Type B pancreatic cell (in vitro differentiated cells): ENCODE data around the gene GUCY2C. TPM values are rescaled to one million over a fixed set of nuclear protein-coding genes. Genes with fewer than 3 reads are reported as not detected.

Experiments used
- DNase-seq: peaks from one replicate; pipeline ENCODE4 v3.0.0; 2021; ENCODE audit warnings: mixed read lengths; ENCODE audit not compliant: unreplicated experiment; ENCODE audit errors: extremely low spot score
- H3K27ac Mint-ChIP-seq: 2 replicates; pipeline ENCODE4 v1.8.0; 2021; ENCODE audit warnings: mild to moderate bottlenecking, mixed read lengths
- H3K27me3 Mint-ChIP-seq: 2 replicates; pipeline ENCODE4 v1.8.0; 2021; ENCODE audit warnings: mixed read lengths
- H3K36me3 Mint-ChIP-seq: 2 replicates; pipeline ENCODE4 v1.8.0; 2021; ENCODE audit warnings: mixed read lengths
- H3K4me1 Mint-ChIP-seq: one replicate; pipeline ENCODE4 v1.8.0; 2021; ENCODE audit warnings: mixed read lengths; ENCODE audit not compliant: unreplicated experiment
- H3K4me3 Mint-ChIP-seq: 2 replicates; pipeline ENCODE4 v1.8.0; 2021; ENCODE audit warnings: mild to moderate bottlenecking, mixed read lengths
- H3K9me3 Mint-ChIP-seq: 2 replicates; pipeline ENCODE4 v1.8.0; 2021; ENCODE audit warnings: mixed read lengths
- total RNA-seq: library from RNA; stranded (reverse); gene quantifications from 2 replicates; pipeline ENCODE4 v1.2.1, GENCODE V29; 2021; ENCODE audit warnings: low replicate concordance
- TF ChIP-seq, protein P1 (sequence below): fragments of 200-600 bp; sonication (generic); conservative IDR thresholded peaks from 2 replicates; pipeline ENCODE4 v1.5.0; 2021; ENCODE audit warnings: antibody characterized with exemption, mild to moderate bottlenecking

Gene GUCY2C
- total RNA-seq, 1 donor from 2014 or later: 2.1 TPM

DNA sequence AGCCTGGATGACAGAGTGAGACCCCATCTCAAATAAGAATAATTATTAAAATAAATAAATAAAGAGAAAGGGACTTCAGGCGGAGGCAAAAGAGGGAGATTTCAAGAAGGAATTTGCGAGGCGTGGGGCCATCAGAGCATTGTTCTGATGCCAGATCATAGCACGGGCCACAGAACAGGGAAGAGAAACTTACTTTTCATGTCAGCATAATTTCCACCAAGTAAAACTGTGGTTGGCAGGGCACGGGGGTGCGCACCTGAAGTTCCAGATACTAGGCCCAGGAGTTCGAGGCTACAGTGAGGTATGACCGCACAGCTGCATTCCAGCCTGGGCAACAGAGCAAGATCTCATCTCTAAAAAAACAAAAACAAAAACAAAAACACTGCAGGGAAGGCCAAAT lies 117.8 kb downstream of the GUCY2C start:
- Mint-ChIP-seq H3K27me3 (no peaks in the 10 kb centered on the region), H3K4me1 (no peaks in the 10 kb centered on the region), H3K27ac (no peak overlapping the region), H3K36me3 (peaks cover 4% of the 10 kb centered on the region), H3K9me3 (peaks cover 4% of the 10 kb centered on the region), H3K4me3 (no peak overlapping the region)
- TF ChIP-seq, protein P1, sequence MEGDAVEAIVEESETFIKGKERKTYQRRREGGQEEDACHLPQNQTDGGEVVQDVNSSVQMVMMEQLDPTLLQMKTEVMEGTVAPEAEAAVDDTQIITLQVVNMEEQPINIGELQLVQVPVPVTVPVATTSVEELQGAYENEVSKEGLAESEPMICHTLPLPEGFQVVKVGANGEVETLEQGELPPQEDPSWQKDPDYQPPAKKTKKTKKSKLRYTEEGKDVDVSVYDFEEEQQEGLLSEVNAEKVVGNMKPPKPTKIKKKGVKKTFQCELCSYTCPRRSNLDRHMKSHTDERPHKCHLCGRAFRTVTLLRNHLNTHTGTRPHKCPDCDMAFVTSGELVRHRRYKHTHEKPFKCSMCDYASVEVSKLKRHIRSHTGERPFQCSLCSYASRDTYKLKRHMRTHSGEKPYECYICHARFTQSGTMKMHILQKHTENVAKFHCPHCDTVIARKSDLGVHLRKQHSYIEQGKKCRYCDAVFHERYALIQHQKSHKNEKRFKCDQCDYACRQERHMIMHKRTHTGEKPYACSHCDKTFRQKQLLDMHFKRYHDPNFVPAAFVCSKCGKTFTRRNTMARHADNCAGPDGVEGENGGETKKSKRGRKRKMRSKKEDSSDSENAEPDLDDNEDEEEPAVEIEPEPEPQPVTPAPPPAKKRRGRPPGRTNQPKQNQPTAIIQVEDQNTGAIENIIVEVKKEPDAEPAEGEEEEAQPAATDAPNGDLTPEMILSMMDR: no peak
- DNase-seq: no peak

DNA sequence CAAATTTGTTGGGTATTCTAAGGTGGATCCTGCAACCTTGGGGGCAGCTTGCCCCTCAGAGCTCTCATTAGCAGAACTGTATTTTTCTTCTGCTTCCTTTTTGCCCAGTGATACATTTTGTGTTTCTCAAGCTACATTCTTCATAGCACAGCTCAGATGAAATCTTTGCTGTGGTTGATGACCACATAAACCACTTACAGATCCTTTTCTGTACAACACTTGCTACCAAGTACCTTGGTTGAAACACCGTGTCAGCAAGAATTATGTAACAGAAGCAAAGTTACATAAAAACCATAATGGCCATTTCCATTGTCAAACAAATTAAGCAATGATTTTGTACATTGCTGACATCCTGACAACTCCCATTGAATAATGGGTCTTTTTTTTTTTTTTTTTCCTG lies 119.1 kb downstream of the GUCY2C start:
- Mint-ChIP-seq H3K4me1 (no peaks in the 10 kb centered on the region), H3K27ac (no peak overlapping the region), H3K9me3 (no peaks in the 10 kb centered on the region), H3K27me3 (no peaks in the 10 kb centered on the region), H3K4me3 (no peak overlapping the region), H3K36me3 (no peaks in the 10 kb centered on the region)
- no peak for DNase-seq
- TF ChIP-seq, protein P1: no peak

DNA sequence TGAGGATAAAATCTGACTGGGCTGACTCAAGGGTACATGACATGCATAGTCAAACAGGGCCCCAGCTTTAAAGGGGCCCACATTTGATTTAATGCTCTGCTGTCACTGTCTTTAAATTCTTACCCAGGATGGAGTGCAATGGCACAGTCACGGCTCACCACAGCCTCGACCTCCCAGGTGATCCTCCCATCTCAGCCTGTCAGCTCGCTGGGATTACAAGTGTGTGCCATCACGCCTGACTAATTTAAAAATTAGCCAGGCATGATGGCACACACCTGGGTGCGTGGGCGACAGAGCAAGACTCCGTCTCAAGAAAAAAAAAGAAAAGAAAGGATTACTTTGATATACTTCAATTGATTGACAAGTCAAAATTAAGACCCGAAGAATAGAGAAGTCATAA lies 119.5 kb downstream of the GUCY2C start:
- H3K27ac Mint-ChIP-seq: no peak overlapping the region

DNA sequence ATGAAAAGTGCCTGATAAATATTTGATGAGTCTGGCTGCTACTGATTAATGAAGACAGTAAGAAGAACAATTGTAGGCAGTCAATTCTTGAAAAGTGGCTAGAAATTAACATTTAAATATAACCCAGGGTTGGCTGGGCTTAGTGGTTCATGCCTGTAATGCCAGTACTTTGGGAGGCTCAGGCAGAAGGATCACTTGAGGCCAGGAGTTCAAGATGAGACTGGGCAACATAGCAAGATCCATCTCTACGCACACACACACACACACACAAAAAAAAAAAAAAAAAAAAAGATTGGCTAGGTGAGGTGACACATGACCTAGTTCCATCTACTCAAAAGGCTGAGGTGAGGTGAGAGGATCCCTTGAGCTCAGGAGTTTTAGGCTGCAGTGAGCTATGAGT lies 120.8 kb downstream of the GUCY2C start:
- Mint-ChIP-seq H3K36me3 (peaks cover under 1% of the 10 kb centered on the region), H3K4me1 (no peaks in the 10 kb centered on the region), H3K27me3 (peaks cover 1% of the 10 kb centered on the region), H3K9me3 (no peaks in the 10 kb centered on the region), H3K4me3 (no peak overlapping the region), H3K27ac (no peak overlapping the region)
- no peak for DNase-seq
- TF ChIP-seq, protein P1: no peak

More for the DNA sequence above, 119.5 kb downstream of the GUCY2C start:
- H3K36me3 Mint-ChIP-seq: no peaks in the 10 kb centered on the region
- no peaks in the 10 kb centered on the region for H3K27me3 Mint-ChIP-seq
- H3K4me3 Mint-ChIP-seq: no peak overlapping the region
- TF ChIP-seq, protein P1: no peak
- no peaks in the 10 kb centered on the region for H3K4me1 Mint-ChIP-seq
- no peaks in the 10 kb centered on the region for H3K9me3 Mint-ChIP-seq
- no peak for DNase-seq

DNA sequence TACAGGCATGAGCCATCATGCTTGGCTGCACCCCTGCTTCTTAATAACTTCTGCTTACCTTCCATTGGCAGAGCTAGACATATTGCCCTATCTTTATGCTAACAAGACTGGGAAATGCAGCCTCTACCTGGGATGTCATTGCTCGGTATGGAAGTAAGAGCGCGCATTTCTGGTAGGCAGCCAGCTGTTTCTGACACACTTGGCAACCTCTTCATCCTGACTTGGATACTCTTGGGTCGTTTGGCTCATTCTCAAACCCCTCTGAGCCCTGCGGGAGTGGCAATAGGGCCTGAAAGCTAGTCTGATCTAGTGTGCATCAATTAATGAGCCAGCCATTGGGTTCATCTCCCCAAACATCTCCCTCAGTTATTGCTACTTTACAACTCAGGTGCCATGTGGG lies 123.3 kb downstream of the GUCY2C start:
- DNase-seq: no peak
- peaks cover 9% of the 10 kb centered on the region for H3K36me3 Mint-ChIP-seq
- TF ChIP-seq, protein P1: no peak
- peaks cover 2% of the 10 kb centered on the region for H3K4me1 Mint-ChIP-seq
- H3K4me3 Mint-ChIP-seq: no peak overlapping the region
- H3K27ac Mint-ChIP-seq: no peak overlapping the region
- H3K9me3 Mint-ChIP-seq: peaks cover 3% of the 10 kb centered on the region
- H3K27me3 Mint-ChIP-seq: peaks cover 10% of the 10 kb centered on the region

DNA sequence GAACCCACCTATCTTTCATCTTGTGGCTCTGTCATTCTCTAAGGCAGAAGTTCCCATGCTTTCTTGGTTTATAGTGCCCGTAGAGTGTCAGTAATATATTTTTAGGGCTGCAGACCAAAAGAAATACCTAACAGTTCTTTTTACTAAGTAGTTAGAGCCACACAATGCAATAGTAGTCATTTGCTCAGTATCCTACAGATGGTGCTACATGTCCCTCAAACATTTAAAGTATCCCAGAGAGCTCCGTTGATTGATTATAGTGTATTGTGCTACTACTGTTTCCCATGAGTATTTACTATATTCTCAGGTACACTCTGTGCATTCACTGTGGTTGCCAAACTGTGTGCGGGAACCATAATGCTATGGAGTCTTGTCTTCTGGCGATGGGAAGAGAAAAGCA lies 124.0 kb downstream of the GUCY2C start:
- TF ChIP-seq, protein P1: no peak
- no peak for DNase-seq
- Mint-ChIP-seq H3K4me1 (peaks cover 6% of the 10 kb centered on the region), H3K4me3 (no peak overlapping the region), H3K36me3 (peaks cover 11% of the 10 kb centered on the region), H3K9me3 (peaks cover 5% of the 10 kb centered on the region), H3K27ac (no peak overlapping the region), H3K27me3 (peaks cover 12% of the 10 kb centered on the region)
